GM21737 (cell line): ENCODE results near the gene FKBP9.
"Not testable (repeated sequence)": the region's sequence is repeated elsewhere in the genome, so short reads cannot be mapped to it uniquely, and the experiment has no call there.

Experiments
- ATAC-seq: cut with Tn5 transposase; IDR thresholded peaks from one replicate; pipeline ENCODE4 v1.9.1; 2021; ENCODE audit warnings: mild to moderate bottlenecking, moderate library complexity; ENCODE audit not compliant: unreplicated experiment

FKBP9 gene

DNA sequence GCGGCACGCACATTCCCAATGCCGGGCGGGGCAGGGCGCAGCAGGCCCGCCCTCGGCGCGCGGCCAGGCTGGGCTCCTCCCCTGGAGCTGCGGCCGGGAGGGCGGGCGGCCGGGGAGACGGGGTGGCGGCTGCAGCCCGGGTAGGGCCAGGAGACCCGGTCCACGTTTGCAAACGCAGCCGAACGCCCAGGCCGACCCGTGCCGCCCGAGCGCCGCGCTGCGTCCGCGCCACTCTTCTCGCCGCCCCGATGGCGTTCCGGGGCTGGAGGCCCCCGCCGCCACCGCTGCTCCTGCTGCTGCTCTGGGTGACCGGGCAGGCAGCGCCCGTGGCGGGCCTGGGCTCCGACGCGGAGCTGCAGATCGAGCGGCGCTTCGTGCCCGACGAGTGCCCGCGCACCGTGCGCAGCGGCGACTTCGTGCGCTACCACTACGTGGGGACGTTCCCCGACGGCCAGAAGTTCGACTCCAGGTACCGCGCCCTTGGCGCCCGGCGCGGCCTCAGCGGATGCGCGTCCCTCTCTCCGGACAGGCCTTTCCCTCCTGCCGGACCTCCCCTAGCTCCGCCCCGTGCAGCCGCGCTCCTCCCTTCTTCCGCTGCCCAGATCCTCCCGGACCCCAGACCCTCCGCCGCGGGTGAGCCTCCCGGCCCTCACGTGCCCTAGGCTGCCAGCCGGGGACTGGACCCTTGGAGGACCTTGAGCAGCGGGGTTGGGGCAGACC is at the start of gene FKBP9:
TSS of gene FKBP9 (plus strand) at position 115 of the 720 bp plus-strand sequence. CDS start at position 249, 134 bp downstream.
- ATAC-seq = peak; percentile 92

DNA sequence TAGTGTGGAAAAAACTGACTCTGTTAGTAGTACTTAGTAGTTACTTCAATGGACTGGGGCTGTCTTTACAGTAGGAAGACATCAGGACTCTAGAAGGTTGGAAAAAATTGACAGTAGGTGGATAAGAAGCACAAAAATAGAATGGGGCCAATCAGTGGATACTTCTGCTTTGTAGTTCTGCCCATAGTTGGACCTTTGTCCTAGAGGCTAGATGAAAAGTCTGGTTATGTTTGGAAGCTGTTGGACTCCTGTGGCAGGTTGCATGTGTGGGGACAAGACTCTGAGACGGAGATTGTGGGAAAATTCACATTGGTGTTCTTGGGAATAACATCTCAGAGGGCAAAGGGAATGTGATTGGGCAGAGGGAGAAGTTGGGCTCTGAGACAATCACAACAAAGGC is 47.0 kb upstream of the FKBP9 start:
- ATAC-seq = no peak

DNA sequence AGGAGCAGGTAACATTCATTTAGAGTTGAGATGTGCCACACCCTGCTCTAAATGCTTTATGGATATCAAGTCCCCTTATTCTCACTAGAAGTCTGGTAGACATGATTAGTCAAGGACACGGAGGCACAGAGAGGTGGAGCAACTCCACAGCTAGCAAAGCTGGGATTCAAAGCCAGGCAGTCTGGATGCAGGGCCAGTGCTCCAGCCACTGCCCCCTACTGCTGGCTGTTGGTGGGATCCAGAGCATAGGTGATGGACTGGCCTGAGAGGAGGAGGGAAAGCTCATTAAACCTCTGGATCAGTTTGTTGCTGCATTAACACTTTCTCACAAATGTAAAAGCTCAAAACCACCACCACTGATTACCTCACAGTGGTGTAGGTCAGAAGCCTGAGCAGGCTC is 43.1 kb upstream of the FKBP9 start:
- no peak for ATAC-seq

GRCh38 chr7:32915041-32915536 is 42.2 kb upstream of the FKBP9 start:
- no peak for ATAC-seq

GRCh38 chr7:32916006-32916405 is 41.2 kb upstream of the FKBP9 start:
- ATAC-seq = no peak

DNA sequence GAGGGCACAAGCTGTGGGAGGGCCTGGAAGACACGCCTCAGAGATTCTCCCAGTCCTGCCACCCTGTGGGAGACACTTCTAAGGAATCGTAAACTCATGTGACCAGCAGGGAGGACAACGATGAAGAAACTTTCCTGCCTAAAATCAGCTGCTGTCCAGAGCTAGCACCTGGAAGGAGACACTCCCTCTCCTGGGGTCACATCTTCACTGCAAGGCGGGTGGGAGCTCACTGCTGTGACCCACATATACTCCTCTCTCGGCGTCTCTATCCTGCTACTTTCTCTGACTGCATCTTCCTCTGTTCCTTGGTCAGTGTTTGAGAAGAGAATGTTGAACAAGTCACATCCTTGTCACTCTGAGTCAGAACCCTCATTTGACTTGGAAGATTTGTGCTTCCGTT is 40.2 kb upstream of the FKBP9 start:
- ATAC-seq = not testable (repeated sequence)

- ATAC-seq = no peak
Measured at GRCh38 chr7:32921896-32922295, 35.3 kb upstream of the FKBP9 start.

DNA sequence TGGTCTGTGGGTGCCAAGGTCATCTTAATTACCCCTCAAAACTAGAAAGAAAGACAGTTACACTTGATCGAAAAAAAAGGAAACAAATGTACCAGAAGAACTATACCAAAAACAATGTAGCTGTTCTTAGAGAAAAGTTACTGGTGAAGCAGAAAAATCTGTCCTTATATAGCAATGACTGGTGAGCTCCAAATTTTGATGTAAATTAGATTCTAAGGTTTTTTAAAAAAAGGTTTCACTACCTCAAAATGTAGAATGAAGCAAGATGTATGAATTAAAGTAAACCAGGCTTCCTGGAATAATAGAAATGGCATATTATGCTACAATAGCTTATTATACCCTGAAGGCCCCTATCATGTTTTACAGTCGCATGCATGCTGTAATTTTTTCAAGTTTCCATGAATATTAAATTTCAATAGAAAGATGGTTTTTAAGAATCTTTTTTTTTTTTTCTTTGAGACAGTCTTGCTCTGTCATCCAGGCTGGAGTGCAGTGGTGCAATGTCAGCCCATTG is 28.4 kb upstream of the FKBP9 start:
- no peak for ATAC-seq

GRCh38 chr7:32929430-32930143 is 27.7 kb upstream of the FKBP9 start:
- no peak for ATAC-seq

DNA sequence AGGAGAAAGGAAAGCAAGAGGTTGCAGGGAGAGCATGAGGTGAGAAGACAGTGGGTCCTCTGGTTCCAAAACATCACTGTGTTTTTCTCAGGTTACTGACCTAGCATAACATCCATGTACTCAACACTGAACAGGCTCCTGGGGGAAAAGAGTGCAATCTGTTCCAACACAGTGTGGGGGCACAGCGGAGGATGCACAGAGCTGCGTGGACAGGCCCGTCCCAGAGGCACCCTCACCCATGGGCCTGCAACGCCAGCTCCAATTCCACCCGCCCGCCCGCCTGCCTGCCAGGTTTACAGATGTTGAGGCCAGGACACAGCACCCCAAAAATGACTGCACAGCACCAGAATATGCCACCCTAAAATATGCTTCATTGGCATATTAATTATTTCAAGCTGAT is 26.9 kb upstream of the FKBP9 start:
- ATAC-seq = no peak

DNA sequence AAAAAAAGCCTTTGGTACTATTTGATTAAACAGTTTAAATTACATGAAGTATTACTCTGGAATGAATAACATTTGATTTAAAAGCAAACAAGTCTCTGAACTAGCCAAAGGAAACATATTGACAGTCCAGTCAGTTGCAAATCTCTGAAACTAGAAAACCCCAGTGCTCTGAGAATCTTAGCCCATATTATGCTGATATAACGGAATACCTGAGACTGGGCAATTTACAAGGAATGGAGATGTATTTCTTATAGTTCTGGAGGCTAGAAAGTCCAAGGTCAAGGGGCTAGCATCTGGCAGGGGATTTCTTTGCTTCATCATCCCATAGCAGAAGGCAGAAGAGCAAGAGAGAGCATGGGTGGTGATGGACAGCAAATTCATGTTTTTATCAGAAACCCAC is 21.7 kb upstream of the FKBP9 start:
- ATAC-seq = no peak

- ATAC-seq = no peak
Measured at GRCh38 chr7:32936689-32937088, 20.6 kb upstream of the FKBP9 start.

DNA sequence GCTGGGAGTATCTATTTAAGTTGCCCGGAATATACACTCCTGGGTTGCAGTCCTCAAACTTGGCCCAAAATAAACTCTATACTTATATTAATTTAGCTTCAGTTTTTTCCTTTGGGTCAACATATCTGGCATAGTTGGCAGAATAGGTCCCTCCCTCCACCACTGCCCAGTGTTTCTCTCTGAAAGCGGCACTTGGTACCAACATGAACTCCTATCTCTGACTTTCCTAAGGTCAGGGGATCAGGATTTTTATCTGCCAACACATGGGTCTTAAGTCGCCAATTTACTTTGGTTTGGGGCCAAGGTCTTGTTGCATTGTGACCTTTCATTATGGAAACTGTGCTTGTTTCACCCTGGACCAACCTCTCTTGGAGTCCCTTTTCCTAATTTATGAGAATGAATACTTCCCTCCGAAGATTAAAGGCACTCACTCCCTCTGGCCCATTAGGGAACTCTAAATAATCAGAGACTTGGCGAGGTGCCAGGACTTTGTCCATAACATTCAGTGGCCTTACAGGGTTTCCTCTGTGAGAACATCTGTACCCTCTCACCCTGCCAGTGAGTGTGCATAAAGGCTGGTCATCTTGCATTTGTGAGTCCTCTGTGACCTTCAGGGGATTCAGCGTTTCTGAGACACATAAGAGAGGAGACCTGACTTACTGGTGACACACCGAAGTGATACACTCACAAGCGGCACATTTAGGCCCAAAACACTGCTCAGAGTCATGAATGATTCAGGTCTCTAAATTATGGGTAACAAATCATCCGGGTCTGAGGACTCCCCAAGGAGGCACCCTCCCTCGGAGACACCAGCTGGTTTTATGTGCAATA is 19.7 kb upstream of the FKBP9 start:
- no peak for ATAC-seq

GRCh38 chr7:32941181-32941580 is 16.1 kb upstream of the FKBP9 start:
- ATAC-seq = no peak

GRCh38 chr7:32941681-32942414 is 15.4 kb upstream of the FKBP9 start:
- ATAC-seq = peak; percentile 5

GRCh38 chr7:32942415-32943251 is 14.6 kb upstream of the FKBP9 start:
- peak; percentile 89 for ATAC-seq

DNA sequence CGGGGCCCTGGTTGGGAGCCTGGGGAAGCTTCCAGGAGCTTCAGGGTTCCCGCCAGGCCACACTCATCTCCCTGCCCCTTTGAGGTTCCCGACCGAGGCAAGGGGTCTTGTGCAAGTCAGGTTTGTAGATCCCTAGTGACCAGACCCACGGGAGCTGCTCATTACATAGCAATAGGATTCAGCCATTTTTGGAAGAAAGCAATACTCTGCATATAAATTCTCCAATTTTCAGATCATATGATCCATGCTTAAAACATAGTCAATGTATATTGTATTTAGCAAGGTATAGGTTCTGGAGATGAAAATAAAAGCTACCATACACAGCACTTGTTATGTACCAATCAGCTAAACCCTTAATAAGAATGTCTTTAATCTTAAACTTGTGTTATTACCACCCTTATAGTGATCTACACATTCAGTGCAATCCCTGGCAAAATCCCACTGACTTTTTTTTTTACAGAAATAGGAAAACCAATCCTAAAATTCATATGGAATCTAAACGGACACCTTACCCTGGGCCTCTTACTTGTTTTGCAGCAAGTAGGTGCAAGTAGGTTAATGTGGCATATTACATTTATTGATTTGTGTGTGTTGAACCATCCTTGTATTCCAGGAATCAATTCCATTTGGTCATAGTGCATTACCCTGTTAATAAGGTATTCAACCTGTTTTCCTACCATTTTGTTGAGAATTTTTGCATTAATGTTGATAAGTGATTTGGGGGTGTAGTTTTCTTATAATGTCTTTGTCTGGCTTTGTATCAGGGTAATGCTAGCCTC is 13.8 kb upstream of the FKBP9 start:
- no peak for ATAC-seq

GRCh38 chr7:32947420-32947983 is 9.7 kb upstream of the FKBP9 start:
- ATAC-seq = no peak

DNA sequence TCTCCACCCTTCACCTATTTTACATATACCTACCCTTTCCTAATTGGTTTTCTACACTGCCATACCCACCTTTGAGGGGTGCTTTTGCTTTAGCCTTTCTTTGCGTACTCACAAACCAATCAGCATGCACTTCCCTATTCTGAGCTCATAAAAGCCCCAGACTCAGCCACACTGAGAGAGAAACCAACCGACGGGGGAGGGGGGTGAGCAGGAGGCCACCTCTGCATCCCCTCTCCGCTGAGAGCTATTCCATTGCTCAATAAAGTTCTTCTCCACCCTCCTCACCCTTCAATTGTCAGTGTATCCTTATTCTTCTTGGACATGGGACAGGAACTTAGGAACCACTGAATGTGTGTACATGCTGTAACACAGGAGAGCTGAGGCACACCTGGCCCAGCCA is 9.0 kb upstream of the FKBP9 start:
- ATAC-seq = no peak
